GM12878 (cell line): ENCODE results near the gene FUT7. TPM values are rescaled to one million over a fixed set of nuclear protein-coding genes. Genes with fewer than 3 reads are reported as not detected.

Experiments
- ATAC-seq: fragments of 200-7000 bp; cut with Tn5 transposase; 3 replicates; pipeline ENCODE4 v1.9.1; 2020; ENCODE audit warnings: mild to moderate bottlenecking, moderate library complexity
- BruUV-seq: library from RNA; stranded (reverse); fragments of 400-500 nt; replicated peaks from 2 replicates; lab custom pipeline; 2021; lab: Mats Ljungman, UMichigan
- CTCF ChIA-PET: fragments of 300-600 bp; sonication (Branson Sonifier 250); formaldehyde crosslinking; extraction: SDS; loops from one replicate; lab custom pipeline; 2021; ENCODE audit warnings: inconsistent platforms; lab: Yijun Ruan, JAX
- POLR2A ChIA-PET: fragments of 350-600 bp; formaldehyde crosslinking; extraction: SDS; loops from one replicate; lab custom pipeline; 2021; ENCODE audit warnings: inconsistent platforms; lab: Charles Lee
- RAD21 ChIA-PET: fragments of 300-600 bp; sonication (Branson Sonifier 250); formaldehyde crosslinking; loops from one replicate; lab custom pipeline; 2023; ENCODE audit warnings: antibody characterized with exemption; ENCODE audit not compliant: unreplicated experiment; lab: Charles Lee
- SMC1A ChIA-PET: fragments of 300-600 bp; sonication (Branson Sonifier 250); formaldehyde crosslinking; loops from one replicate; lab custom pipeline; 2023; ENCODE audit not compliant: unreplicated experiment, uncharacterized antibody; lab: Charles Lee
- DNase-seq: peaks from one replicate; pipeline ENCODE4 v3.0.0-alpha.2; 2011; ENCODE audit warnings: low read depth, low spot score
- FAIRE-seq: peaks from 3 replicates; lab custom pipeline; 2011; peaks lifted over from hg19 to GRCh38; lab: Jason Lieb, UNC
- H2AFZ ChIP-seq: 2 replicates; pipeline ENCODE4 v1.6.0; 2011; ENCODE audit warnings: low read depth, low read length, control low read depth; ENCODE audit not compliant: control insufficient read depth
- H3K27ac ChIP-seq: 2 replicates; pipeline ENCODE4 v1.5.1; 2011; ENCODE audit warnings: control low read depth; ENCODE audit not compliant: control insufficient read depth, insufficient read depth
- H3K27me3 ChIP-seq, 2 experiments: replicated peaks in 1 of 2; 2 replicates each; pipeline versions ENCODE4 v1.6.0 to v1.6.1; 2011; ENCODE audit warnings: low read length in 1 of 2; ENCODE audit not compliant: control insufficient read depth in 2 of 2, insufficient read depth in 2 of 2
- H3K36me3 ChIP-seq, 2 experiments: 2 replicates each; pipeline ENCODE4 v1.5.1; 2011; ENCODE audit warnings: low read length in 1 of 2; ENCODE audit not compliant: control insufficient read depth in 2 of 2, insufficient read depth in 2 of 2
- H3K4me1 ChIP-seq: 2 replicates; pipeline ENCODE4 v1.6.1; 2011; ENCODE audit warnings: mild to moderate bottlenecking, low read length, moderate library complexity, mixed read lengths; ENCODE audit not compliant: control insufficient read depth, insufficient read depth
- H3K4me2 ChIP-seq: 2 replicates; pipeline ENCODE4 v1.6.0; 2011; ENCODE audit warnings: control low read depth; ENCODE audit not compliant: control insufficient read depth, insufficient read depth
- H3K4me3 ChIP-seq: fragments of 200-600 bp; sonication (generic); 2 replicates; pipeline ENCODE4 v1.5.1; 2016
- H3K79me2 ChIP-seq: 2 replicates; pipeline ENCODE4 v1.6.0; 2011; ENCODE audit warnings: low read length; ENCODE audit not compliant: control insufficient read depth, insufficient read depth
- H3K9ac ChIP-seq: 2 replicates; pipeline ENCODE4 v1.8.0; 2011; ENCODE audit warnings: low read length, control low read depth, mixed read lengths; ENCODE audit not compliant: control insufficient read depth, insufficient read depth
- H3K9me3 ChIP-seq: replicated peaks from 3 replicates; pipeline ENCODE4 v1.5.1; 2011; ENCODE audit warnings: mild to moderate bottlenecking, low read length; ENCODE audit not compliant: control insufficient read depth, insufficient read depth
- H4K20me1 ChIP-seq: 2 replicates; pipeline ENCODE4 v1.6.0; 2011; ENCODE audit not compliant: control insufficient read depth, insufficient read depth
- ATF7 ChIP-seq: fragments of 450-650 bp; IDR thresholded peaks from 2 replicates; pipeline ENCODE4 v1.6.1; 2016; ENCODE audit warnings: low read depth, mild to moderate bottlenecking
- BCL11A ChIP-seq: IDR thresholded peaks from 2 replicates; pipeline ENCODE4 v1.6.1; 2011; ENCODE audit warnings: low read depth, low read length
- BRCA1 ChIP-seq: IDR thresholded peaks from 2 replicates; pipeline ENCODE4 v1.6.1; 2011; ENCODE audit warnings: low read depth, low read length, improper control_type of control experiment
- CBFB ChIP-seq: IDR thresholded peaks from 2 replicates; pipeline ENCODE4 v1.6.1; 2016; ENCODE audit warnings: antibody characterized with exemption, low read depth
- CHD4 ChIP-seq: fragments of 200-600 bp; sonication (generic); IDR thresholded peaks from 2 replicates; pipeline ENCODE4 v1.6.1; 2016; ENCODE audit warnings: mild to moderate bottlenecking
- HDGF ChIP-seq: fragments of 450-650 bp; IDR thresholded peaks from 2 replicates; pipeline ENCODE4 v1.6.1; 2016; ENCODE audit warnings: antibody characterized with exemption
- NRF1 ChIP-seq: conservative IDR thresholded peaks from 2 replicates; pipeline ENCODE4 v1.6.1; 2011; ENCODE audit warnings: mild to moderate bottlenecking, low read depth, low read length, improper control_type of control experiment
- TARDBP ChIP-seq: IDR thresholded peaks from 2 replicates; pipeline ENCODE4 v1.6.1; 2016; ENCODE audit warnings: borderline replicate concordance
- WGBS: methylation state at CpG from one replicate; pipeline ENCODE4 v1.1.6; 2016; ENCODE audit warnings: low lambda C conversion rate; ENCODE audit not compliant: insufficient replicate concordance, insufficient coverage; ENCODE audit errors: missing lambda C conversion rate; 5-methylcytosine and 5-hydroxymethylcytosine counted together
- in situ Hi-C: fragments of 300-500 bp; cut with MboI; formaldehyde crosslinking; loops from 9 replicates; pipeline ENCODE4 v1.14.3; 2018; ENCODE audit warnings: mixed read lengths
- intact Hi-C: fragments of 100-400 bp; cut with micrococcal nuclease; formaldehyde crosslinking; loops from one replicate; pipeline ENCODE4 v1.14.2; 2022; ENCODE audit not compliant: unreplicated experiment
- polyA plus RNA-seq, 11 experiments: library from polyadenylated mRNA; depleted of rRNA in 4 of 11; unstranded in 6 of 11; stranded (reverse) in 5 of 11; fragments of >200 nt; fragmentation: Nextera tagmentation in 4 of 11; fragmentation: Illumina TruSeq in 1 of 11; extraction: Ambion mirVana in 4 of 11; extraction: Trizol in 1 of 11; gene quantifications; 1 replicate in 1 of 11; 2 replicates in 10 of 11; pipeline versions ENCODE4 v1.2.1 to v1.2.3, GENCODE V29; 2011 to 2016; ENCODE audit warnings: inconsistent platforms in 2 of 11, missing spikeins in 2 of 11, low read depth in 1 of 11
- total RNA-seq, 4 experiments: library from RNA; depleted of rRNA in 3 of 4; stranded (reverse); fragments of >200 nt in 3 of 4; fragmentation: Illumina TruSeq in 1 of 4; extraction: Trizol in 1 of 4; gene quantifications; 2 replicates each; pipeline versions ENCODE4 v1.2.1 to v1.2.3, GENCODE V29; 2013 to 2021
- TF ChIP-seq, protein P1 (sequence below): fragments of 450-650 bp; IDR thresholded peaks from 2 replicates; pipeline ENCODE4 v1.6.1; 2017; ENCODE audit warnings: mild to moderate bottlenecking, moderate library complexity
- TF ChIP-seq, protein P2 (sequence below): IDR thresholded peaks from 2 replicates; pipeline ENCODE4 v1.6.1; 2011; ENCODE audit warnings: low read depth, low read length, improper control_type of control experiment, borderline replicate concordance
- TF ChIP-seq, protein P3 (sequence below): fragments of 150-350 bp; IDR thresholded peaks from 2 replicates; pipeline ENCODE4 v1.6.1; 2016; ENCODE audit warnings: low read depth, low read length
- TF ChIP-seq, protein P4 (sequence below): fragments of 450-650 bp; IDR thresholded peaks from 2 replicates; pipeline ENCODE4 v1.6.1; 2018; ENCODE audit warnings: mild to moderate bottlenecking, low read depth, moderate library complexity; ENCODE audit not compliant: partially characterized antibody

Gene FUT7
- total and polyA plus RNA-seq, 10 of the 15 experiments (the other 5 are each of a cell fraction or from before 2014, with no cell fraction given): 0.04 to 0.62 (median 0.20) TPM; not detected in 2

DNA sequence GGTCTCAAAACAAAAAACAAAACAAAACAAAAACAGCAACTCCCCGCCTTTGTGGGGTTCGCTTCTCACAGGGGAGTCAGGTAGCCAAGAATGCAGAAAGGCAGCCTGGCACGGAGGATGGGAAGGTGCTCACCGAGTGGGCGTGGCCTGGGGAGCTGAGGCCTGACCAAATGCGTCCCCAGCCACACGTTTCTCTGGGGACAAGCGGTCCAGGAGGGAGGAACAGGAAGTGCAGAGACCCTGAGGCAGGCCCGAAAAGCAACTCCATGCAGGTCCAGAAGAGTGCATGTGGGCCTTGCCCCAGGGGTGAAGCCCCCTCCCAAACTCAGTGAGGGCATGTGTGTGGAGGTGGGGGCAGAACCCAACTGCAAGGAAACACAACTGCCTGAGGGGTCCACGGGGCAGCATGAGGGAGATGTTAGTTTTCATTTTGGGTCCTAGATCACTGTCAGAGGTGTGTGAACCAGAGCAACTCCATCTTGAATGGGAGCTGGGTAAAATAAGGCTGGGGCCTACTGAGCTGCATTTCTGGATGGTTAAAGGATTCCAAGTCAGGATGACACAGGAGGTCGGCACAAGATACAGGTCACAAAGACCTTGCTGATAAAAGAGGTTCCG is 42.9 kb upstream of the FUT7 start:
- no peak overlapping the region for H3K4me3 ChIP-seq
- in situ Hi-C loops (no loop called here), intact Hi-C loops (no loop called here)
- 22% methylated on average over 12 of the region's 12 CpGs for WGBS
- peak overlapping the region; percentile 50 for H3K4me2 ChIP-seq
- peak; percentile 24 for ATAC-seq
- peak; percentile 44 for FAIRE-seq
- H4K20me1 ChIP-seq: no peaks in the 10 kb centered on the region; the same call in 1 of the 2 replicates
- no peaks in the 10 kb centered on the region for H3K27me3 ChIP-seq
- H2AFZ ChIP-seq: peak overlapping the region; percentile 72
- CTCF ChIA-PET: interaction anchor here (1.4 kb wide), 1 partner anchor 8 kb away, joined by 3 read pairs; no protein-coding TSS in a partner anchor
- RAD21 ChIA-PET: interaction anchor here (1.2 kb wide), 1 partner anchor 21 kb away, joined by 4 read pairs; no protein-coding TSS in a partner anchor
- H3K4me1 ChIP-seq: peaks cover 25% of the 10 kb centered on the region
- H3K36me3 ChIP-seq: peaks cover 0 to 4% of the 10 kb centered on the region in 2 experiments; a peak in 1 of 4 replicates
- peak overlapping the region; percentile 13; the same call in 1 of the 2 replicates for H3K9ac ChIP-seq
- H3K9me3 ChIP-seq: no peaks in the 10 kb centered on the region
- POLR2A ChIA-PET: interaction anchor here (1.1 to 1.3 kb wide), 2 partner anchors 12 to 21 kb away, joined by 3 to 8 read pairs; partner anchors contain the start of gene MAN1B1
- SMC1A ChIA-PET: interaction anchor here (1.0 kb wide), 2 partner anchors 12 to 21 kb away, joined by 3 to 5 read pairs; partner anchors contain the start of gene MAN1B1
- BruUV-seq: no TSS peak
- no peak for DNase-seq
- H3K79me2 ChIP-seq: peaks cover 10% of the 10 kb centered on the region
- H3K27ac ChIP-seq: 0 out of 2 replicates have a peak overlapping the region, but pooled peaks have one; percentile 36
- TF ChIP-seq, protein P1, sequence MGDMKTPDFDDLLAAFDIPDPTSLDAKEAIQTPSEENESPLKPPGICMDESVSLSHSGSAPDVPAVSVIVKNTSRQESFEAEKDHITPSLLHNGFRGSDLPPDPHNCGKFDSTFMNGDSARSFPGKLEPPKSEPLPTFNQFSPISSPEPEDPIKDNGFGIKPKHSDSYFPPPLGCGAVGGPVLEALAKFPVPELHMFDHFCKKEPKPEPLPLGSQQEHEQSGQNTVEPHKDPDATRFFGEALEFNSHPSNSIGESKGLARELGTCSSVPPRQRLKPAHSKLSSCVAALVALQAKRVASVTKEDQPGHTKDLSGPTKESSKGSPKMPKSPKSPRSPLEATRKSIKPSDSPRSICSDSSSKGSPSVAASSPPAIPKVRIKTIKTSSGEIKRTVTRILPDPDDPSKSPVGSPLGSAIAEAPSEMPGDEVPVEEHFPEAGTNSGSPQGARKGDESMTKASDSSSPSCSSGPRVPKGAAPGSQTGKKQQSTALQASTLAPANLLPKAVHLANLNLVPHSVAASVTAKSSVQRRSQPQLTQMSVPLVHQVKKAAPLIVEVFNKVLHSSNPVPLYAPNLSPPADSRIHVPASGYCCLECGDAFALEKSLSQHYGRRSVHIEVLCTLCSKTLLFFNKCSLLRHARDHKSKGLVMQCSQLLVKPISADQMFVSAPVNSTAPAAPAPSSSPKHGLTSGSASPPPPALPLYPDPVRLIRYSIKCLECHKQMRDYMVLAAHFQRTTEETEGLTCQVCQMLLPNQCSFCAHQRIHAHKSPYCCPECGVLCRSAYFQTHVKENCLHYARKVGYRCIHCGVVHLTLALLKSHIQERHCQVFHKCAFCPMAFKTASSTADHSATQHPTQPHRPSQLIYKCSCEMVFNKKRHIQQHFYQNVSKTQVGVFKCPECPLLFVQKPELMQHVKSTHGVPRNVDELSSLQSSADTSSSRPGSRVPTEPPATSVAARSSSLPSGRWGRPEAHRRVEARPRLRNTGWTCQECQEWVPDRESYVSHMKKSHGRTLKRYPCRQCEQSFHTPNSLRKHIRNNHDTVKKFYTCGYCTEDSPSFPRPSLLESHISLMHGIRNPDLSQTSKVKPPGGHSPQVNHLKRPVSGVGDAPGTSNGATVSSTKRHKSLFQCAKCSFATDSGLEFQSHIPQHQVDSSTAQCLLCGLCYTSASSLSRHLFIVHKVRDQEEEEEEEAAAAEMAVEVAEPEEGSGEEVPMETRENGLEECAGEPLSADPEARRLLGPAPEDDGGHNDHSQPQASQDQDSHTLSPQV: peak; percentile 98
- TF ChIP-seq TARDBP (no peak), CBFB (no peak), BRCA1 (no peak), HDGF (peak; percentile 84), BCL11A (no peak), CHD4 (no peak), NRF1 (no peak), ATF7 (no peak)
- TF ChIP-seq, protein P2, sequence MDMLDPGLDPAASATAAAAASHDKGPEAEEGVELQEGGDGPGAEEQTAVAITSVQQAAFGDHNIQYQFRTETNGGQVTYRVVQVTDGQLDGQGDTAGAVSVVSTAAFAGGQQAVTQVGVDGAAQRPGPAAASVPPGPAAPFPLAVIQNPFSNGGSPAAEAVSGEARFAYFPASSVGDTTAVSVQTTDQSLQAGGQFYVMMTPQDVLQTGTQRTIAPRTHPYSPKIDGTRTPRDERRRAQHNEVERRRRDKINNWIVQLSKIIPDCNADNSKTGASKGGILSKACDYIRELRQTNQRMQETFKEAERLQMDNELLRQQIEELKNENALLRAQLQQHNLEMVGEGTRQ: no peak
- TF ChIP-seq, protein P3, sequence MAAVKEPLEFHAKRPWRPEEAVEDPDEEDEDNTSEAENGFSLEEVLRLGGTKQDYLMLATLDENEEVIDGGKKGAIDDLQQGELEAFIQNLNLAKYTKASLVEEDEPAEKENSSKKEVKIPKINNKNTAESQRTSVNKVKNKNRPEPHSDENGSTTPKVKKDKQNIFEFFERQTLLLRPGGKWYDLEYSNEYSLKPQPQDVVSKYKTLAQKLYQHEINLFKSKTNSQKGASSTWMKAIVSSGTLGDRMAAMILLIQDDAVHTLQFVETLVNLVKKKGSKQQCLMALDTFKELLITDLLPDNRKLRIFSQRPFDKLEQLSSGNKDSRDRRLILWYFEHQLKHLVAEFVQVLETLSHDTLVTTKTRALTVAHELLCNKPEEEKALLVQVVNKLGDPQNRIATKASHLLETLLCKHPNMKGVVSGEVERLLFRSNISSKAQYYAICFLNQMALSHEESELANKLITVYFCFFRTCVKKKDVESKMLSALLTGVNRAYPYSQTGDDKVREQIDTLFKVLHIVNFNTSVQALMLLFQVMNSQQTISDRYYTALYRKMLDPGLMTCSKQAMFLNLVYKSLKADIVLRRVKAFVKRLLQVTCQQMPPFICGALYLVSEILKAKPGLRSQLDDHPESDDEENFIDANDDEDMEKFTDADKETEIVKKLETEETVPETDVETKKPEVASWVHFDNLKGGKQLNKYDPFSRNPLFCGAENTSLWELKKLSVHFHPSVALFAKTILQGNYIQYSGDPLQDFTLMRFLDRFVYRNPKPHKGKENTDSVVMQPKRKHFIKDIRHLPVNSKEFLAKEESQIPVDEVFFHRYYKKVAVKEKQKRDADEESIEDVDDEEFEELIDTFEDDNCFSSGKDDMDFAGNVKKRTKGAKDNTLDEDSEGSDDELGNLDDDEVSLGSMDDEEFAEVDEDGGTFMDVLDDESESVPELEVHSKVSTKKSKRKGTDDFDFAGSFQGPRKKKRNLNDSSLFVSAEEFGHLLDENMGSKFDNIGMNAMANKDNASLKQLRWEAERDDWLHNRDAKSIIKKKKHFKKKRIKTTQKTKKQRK: no peak
- TF ChIP-seq, protein P4, sequence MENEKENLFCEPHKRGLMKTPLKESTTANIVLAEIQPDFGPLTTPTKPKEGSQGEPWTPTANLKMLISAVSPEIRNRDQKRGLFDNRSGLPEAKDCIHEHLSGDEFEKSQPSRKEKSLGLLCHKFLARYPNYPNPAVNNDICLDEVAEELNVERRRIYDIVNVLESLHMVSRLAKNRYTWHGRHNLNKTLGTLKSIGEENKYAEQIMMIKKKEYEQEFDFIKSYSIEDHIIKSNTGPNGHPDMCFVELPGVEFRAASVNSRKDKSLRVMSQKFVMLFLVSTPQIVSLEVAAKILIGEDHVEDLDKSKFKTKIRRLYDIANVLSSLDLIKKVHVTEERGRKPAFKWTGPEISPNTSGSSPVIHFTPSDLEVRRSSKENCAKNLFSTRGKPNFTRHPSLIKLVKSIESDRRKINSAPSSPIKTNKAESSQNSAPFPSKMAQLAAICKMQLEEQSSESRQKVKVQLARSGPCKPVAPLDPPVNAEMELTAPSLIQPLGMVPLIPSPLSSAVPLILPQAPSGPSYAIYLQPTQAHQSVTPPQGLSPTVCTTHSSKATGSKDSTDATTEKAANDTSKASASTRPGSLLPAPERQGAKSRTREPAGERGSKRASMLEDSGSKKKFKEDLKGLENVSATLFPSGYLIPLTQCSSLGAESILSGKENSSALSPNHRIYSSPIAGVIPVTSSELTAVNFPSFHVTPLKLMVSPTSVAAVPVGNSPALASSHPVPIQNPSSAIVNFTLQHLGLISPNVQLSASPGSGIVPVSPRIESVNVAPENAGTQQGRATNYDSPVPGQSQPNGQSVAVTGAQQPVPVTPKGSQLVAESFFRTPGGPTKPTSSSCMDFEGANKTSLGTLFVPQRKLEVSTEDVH: no peak
